ENCODE results near the gene SRGAP1. TPM values are rescaled to one million over a fixed set of nuclear protein-coding genes. Genes with fewer than 3 reads are reported as not detected.

Gene SRGAP1
- total RNA-seq, 1 donor from 2014 or later, result 2.3 TPM

DNA sequence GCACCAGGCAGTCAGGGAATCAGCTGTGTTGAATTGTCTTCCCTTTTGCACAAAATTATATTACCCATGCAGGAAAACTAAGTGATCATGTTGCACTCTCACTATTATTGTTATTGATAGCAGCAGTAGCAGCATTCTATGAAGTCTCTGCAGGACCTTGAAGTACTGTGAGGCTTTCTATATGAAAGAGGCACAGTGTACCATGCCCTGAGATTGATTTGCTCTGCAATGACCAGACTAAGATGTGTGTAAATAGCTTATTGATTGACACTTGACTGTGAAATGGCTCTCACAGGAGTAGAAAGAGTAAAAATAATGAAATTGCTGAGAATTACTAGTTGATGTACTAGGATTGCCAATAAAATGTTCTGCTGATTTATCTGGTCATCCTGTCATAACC, 277.7 kb downstream of the SRGAP1 start:
- intact Hi-C loops (cut with micrococcal nuclease), result no loop called here
- DNase-seq, result no peak
- TF ChIP-seq, protein P1, sequence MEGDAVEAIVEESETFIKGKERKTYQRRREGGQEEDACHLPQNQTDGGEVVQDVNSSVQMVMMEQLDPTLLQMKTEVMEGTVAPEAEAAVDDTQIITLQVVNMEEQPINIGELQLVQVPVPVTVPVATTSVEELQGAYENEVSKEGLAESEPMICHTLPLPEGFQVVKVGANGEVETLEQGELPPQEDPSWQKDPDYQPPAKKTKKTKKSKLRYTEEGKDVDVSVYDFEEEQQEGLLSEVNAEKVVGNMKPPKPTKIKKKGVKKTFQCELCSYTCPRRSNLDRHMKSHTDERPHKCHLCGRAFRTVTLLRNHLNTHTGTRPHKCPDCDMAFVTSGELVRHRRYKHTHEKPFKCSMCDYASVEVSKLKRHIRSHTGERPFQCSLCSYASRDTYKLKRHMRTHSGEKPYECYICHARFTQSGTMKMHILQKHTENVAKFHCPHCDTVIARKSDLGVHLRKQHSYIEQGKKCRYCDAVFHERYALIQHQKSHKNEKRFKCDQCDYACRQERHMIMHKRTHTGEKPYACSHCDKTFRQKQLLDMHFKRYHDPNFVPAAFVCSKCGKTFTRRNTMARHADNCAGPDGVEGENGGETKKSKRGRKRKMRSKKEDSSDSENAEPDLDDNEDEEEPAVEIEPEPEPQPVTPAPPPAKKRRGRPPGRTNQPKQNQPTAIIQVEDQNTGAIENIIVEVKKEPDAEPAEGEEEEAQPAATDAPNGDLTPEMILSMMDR (IDR thresholded peaks at IDR 0.05; ENCODE audit: borderline replicate concordance), result no peak

DNA sequence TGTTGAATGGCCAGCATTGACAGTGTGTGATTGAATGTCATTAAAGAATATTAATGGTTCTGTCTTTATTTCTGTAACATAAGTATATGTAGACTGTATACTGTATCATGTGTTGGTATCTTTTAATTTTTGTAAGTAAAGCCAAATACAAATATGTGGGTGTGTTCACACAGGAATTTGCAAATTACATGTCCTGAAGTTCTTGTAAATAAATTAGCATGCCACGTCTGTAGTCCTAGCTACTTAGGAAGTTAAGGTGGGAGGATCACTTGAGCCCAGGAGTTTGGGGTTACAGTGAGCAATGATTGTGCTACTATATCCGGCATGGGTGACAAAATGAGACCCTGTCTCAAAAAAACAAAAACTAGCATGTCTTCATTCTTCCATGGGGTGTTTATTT, 278.5 kb downstream of the SRGAP1 start:
- Histone ChIP-seq H3K9me3 (replicated peaks) (no peaks in the 10 kb centered on the region), H3K36me3 (peaks cover 7% of the 10 kb centered on the region), H3K27ac (replicated peaks) (no peak overlapping the region), H3K4me1 (no peaks in the 10 kb centered on the region), H3K4me3 (no peak overlapping the region), H3K27me3 (ENCODE audit: low read depth) (no peaks in the 10 kb centered on the region)
- intact Hi-C loops (cut with micrococcal nuclease), result no loop called here
- TF ChIP-seq, protein P1 (IDR thresholded peaks at IDR 0.05; ENCODE audit: borderline replicate concordance), result no peak
- DNase-seq, result no peak

More for the DNA sequence above, 277.7 kb downstream of the SRGAP1 start:
- Histone ChIP-seq H3K27ac (replicated peaks) (no peak overlapping the region), H3K4me3 (no peak overlapping the region), H3K36me3 (no peaks in the 10 kb centered on the region), H3K9me3 (replicated peaks) (no peaks in the 10 kb centered on the region), H3K4me1 (no peaks in the 10 kb centered on the region), H3K27me3 (ENCODE audit: low read depth) (no peaks in the 10 kb centered on the region)

DNA sequence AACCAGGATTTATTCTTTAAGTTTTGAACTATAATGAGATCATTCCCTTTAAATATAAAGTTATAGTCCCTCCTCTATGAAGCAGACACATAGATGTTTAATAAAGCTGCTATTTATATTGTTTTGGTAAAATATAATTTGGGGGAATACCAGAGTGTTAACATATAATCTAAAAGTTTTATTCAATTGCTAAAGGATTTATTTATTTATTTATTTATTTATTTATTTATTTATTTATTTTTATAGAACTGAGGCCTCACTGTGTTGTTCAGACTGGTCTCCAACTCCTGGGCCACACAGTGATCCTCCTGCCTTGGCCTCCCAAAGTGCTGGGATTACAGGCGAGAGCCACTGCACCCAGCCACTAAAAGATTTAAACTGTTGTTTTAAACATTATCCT, 278.9 kb downstream of the SRGAP1 start:
- TF ChIP-seq, protein P1 (IDR thresholded peaks at IDR 0.05; ENCODE audit: borderline replicate concordance), result no peak
- intact Hi-C loops (cut with micrococcal nuclease), result no loop called here
- peaks cover 8% of the 10 kb centered on the region for H3K36me3 ChIP-seq
- no peaks in the 10 kb centered on the region for H3K27me3 ChIP-seq (ENCODE audit: low read depth)
- DNase-seq, result no peak
- H3K4me1 ChIP-seq, result no peaks in the 10 kb centered on the region
- no peak overlapping the region for H3K27ac ChIP-seq (replicated peaks)
- H3K4me3 ChIP-seq, result no peak overlapping the region
- H3K9me3 ChIP-seq (replicated peaks), result no peaks in the 10 kb centered on the region

DNA sequence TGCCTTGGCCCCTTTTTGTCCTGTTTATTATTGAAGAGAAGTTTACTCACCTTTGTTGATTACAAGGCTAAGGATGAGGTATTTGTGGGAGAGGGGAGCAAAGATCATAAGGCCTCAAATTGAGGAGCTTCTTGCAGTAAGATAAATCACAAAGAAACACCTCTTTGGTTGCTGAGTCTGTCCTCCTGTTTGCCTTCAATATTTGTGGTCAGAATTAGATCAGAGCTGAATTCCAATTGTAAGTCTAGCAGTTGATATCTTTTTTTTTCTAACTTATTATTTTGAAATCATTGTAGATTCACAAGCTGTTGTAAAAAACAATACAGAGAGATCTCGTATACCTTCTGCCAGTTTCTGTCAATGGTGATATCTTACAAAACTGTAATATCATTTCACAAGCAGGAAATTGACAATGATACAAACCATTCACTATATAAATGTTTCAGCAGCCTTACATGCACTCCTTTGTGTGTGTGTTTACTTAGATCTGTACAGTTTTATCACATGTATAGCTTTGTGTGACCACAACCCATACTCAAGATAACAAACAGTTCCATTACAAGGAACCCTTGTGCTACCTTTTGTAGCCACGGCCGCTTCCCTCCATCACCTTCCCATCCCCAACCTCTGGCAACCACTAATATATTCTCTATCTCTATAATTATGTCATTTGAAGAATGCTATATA, 280.2 kb downstream of the SRGAP1 start:
- H3K27ac ChIP-seq (replicated peaks), result no peak overlapping the region
- no peaks in the 10 kb centered on the region for H3K27me3 ChIP-seq (ENCODE audit: low read depth)
- H3K36me3 ChIP-seq, result peaks cover 19% of the 10 kb centered on the region
- H3K4me3 ChIP-seq, result no peak overlapping the region
- intact Hi-C loops (cut with micrococcal nuclease), result no loop called here
- no peak for DNase-seq
- TF ChIP-seq, protein P1 (IDR thresholded peaks at IDR 0.05; ENCODE audit: borderline replicate concordance), result no peak
- H3K9me3 ChIP-seq (replicated peaks), result no peaks in the 10 kb centered on the region
- H3K4me1 ChIP-seq, result no peaks in the 10 kb centered on the region

DNA sequence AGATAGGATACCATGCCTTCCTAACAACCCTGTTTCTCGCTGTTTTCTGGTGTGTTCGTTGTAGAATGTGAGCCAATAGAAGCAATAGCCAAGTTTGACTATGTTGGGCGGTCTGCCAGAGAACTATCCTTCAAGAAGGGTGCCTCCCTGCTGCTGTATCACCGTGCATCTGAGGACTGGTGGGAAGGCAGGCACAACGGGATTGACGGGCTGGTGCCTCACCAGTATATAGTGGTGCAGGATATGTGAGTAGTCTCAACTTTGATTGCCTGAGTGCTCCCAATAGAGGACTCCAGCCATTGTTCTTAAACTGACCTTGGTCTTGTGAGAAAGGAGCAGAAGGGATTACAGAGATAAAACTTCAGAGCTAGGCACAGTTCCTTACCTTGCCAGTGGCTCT, 281.4 kb downstream of the SRGAP1 start:
- no peak for DNase-seq
- intact Hi-C loops (cut with micrococcal nuclease), result no loop called here
- TF ChIP-seq, protein P1 (IDR thresholded peaks at IDR 0.05; ENCODE audit: borderline replicate concordance), result no peak
- H3K4me3 ChIP-seq, result no peak overlapping the region
- H3K9me3 ChIP-seq (replicated peaks), result no peaks in the 10 kb centered on the region
- H3K36me3 ChIP-seq, result peaks cover 31% of the 10 kb centered on the region
- H3K4me1 ChIP-seq, result no peaks in the 10 kb centered on the region
- no peak overlapping the region for H3K27ac ChIP-seq (replicated peaks)
- no peaks in the 10 kb centered on the region for H3K27me3 ChIP-seq (ENCODE audit: low read depth)

Measured in left ventricle myocardium inferior (tissue), 1 donor.